A549 (cell line): ENCODE measurements around the gene GRIP2. TPM values are rescaled to one million over a fixed set of nuclear protein-coding genes. Genes with fewer than 3 reads are reported as not detected.

Experiments used
- ATAC-seq, 2 experiments: fragments of 200-7000 bp in 1 of 2; fragments of >200 bp in 1 of 2; cut with Nextera tagmentation in 1 of 2; cut with Tn5 transposase in 1 of 2; 3 replicates each; pipeline versions ENCODE4 v1.8.0 to v1.9.1; 2018 to 2020; ENCODE audit warnings: mild to moderate bottlenecking in 1 of 2, moderate library complexity in 1 of 2
- CTCF ChIA-PET: fragments of 300-600 bp; sonication (Branson Sonifier 250); formaldehyde crosslinking; extraction: SDS; loops from one replicate; lab custom pipeline; 2021; ENCODE audit warnings: antibody characterized with exemption, inconsistent platforms; lab: Yijun Ruan, JAX
- POLR2A ChIA-PET: fragments of 350-600 bp; formaldehyde crosslinking; extraction: SDS; loops from one replicate; lab custom pipeline; 2021; ENCODE audit warnings: antibody characterized with exemption, inconsistent platforms; lab: Yijun Ruan, JAX
- DNase-seq, 2 experiments: peaks; one replicate each; pipeline versions ENCODE4 v3.0.0 to v3.0.0-alpha.2; 2011 to 2016; ENCODE audit warnings: low read depth in 1 of 2, low spot score in 1 of 2
- FAIRE-seq: peaks from 2 replicates; lab custom pipeline; 2011; peaks lifted over from hg19 to GRCh38; lab: Jason Lieb, UNC
- H3K27ac ChIP-seq, 2 experiments: fragments of >200 bp; sonication (Bioruptor Twin); formaldehyde crosslinking; 3 replicates each; pipeline ENCODE4 v1.5.1; 2016 to 2017
- H3K4me1 ChIP-seq: fragments of >200 bp; sonication (Bioruptor Twin); formaldehyde crosslinking; 3 replicates; pipeline ENCODE4 v1.6.1; 2016
- H3K4me2 ChIP-seq: fragments of >200 bp; sonication (Bioruptor Twin); formaldehyde crosslinking; 3 replicates; pipeline ENCODE4 v1.6.1; 2016
- H3K4me3 ChIP-seq: fragments of >200 bp; sonication (Bioruptor Twin); formaldehyde crosslinking; 3 replicates; pipeline ENCODE4 v1.5.1; 2016
- H3K9me3 ChIP-seq: fragments of >200 bp; sonication (Bioruptor Twin); formaldehyde crosslinking; 3 replicates; pipeline ENCODE4 v1.6.1; 2016
- CBX8 ChIP-seq: fragments of 200-600 bp; sonication (generic); IDR thresholded peaks from 2 replicates; pipeline ENCODE4 v1.6.1; 2016
- CHD2 ChIP-seq: fragments of 150-350 bp; IDR thresholded peaks from 2 replicates; pipeline ENCODE4 v1.6.1; 2014; ENCODE audit warnings: low read length; ENCODE audit not compliant: partially characterized antibody
- EHMT2 ChIP-seq: fragments of 200-600 bp; sonication (generic); IDR thresholded peaks from 2 replicates; pipeline ENCODE4 v1.6.1; 2016; ENCODE audit warnings: antibody characterized with exemption, low read depth, mild to moderate bottlenecking, moderate library complexity
- EP300 ChIP-seq, 2 experiments: fragments of >200 bp; sonication (Bioruptor Twin); formaldehyde crosslinking; IDR thresholded peaks; 2 replicates in 1 of 2; 3 replicates in 1 of 2; pipeline ENCODE4 v1.6.1; 2016 to 2017
- FOSB ChIP-seq: fragments of 250-450 bp; sonication (Bioruptor Pico); IDR thresholded peaks from 2 replicates; pipeline ENCODE4 v1.5.0; 2020; ENCODE audit warnings: mild to moderate bottlenecking, moderate library complexity
- GATA3 ChIP-seq: IDR thresholded peaks from 2 replicates; pipeline ENCODE4 v1.6.1; 2012; ENCODE audit warnings: borderline replicate concordance
- HES2 ChIP-seq: fragments of >200 bp; sonication (Bioruptor Twin); formaldehyde crosslinking; IDR thresholded peaks from 2 replicates; pipeline ENCODE4 v1.6.1; 2016
- HEYL ChIP-seq: fragments of 250-450 bp; sonication (Bioruptor Pico); IDR thresholded peaks from 2 replicates; pipeline ENCODE4 v1.8.0; 2021; ENCODE audit warnings: mild to moderate bottlenecking, moderate library complexity
- HOXA7 ChIP-seq: fragments of 250-450 bp; sonication (Bioruptor Pico); IDR thresholded peaks from 2 replicates; pipeline ENCODE4 v1.5.0; 2020; ENCODE audit warnings: mild to moderate bottlenecking, moderate library complexity
- HOXB13 ChIP-seq: fragments of 250-450 bp; sonication (Bioruptor Pico); IDR thresholded peaks from 2 replicates; pipeline ENCODE4 v1.5.0; 2020; ENCODE audit warnings: low read depth, mild to moderate bottlenecking, moderate library complexity
- HOXB5 ChIP-seq: fragments of 250-450 bp; sonication (Bioruptor Pico); IDR thresholded peaks from 2 replicates; pipeline ENCODE4 v1.5.0; 2020; ENCODE audit warnings: mild to moderate bottlenecking, moderate library complexity
- JUNB ChIP-seq: fragments of >200 bp; sonication (Bioruptor Twin); formaldehyde crosslinking; IDR thresholded peaks from 2 replicates; pipeline ENCODE4 v1.6.1; 2016
- MAX ChIP-seq: IDR thresholded peaks from 2 replicates; pipeline ENCODE4 v1.6.1; 2012
- NFE2L2 ChIP-seq: fragments of 150-350 bp; conservative IDR thresholded peaks from 2 replicates; pipeline ENCODE4 v1.6.1; 2014; ENCODE audit warnings: low read length
- NR3C1 ChIP-seq: fragments of >200 bp; sonication (Bioruptor Twin); formaldehyde crosslinking; IDR thresholded peaks from 3 replicates; pipeline ENCODE4 v1.6.1; 2017
- PHF8 ChIP-seq: fragments of 200-600 bp; sonication (generic); IDR thresholded peaks from 2 replicates; pipeline ENCODE4 v1.6.1; 2016; ENCODE audit warnings: low read depth, mild to moderate bottlenecking, antibody characterized with exemption, moderate library complexity, borderline replicate concordance
- RFX5 ChIP-seq: fragments of 450-650 bp; IDR thresholded peaks from 2 replicates; pipeline ENCODE4 v1.7.1; 2014; ENCODE audit warnings: antibody characterized with exemption, mild to moderate bottlenecking, moderate library complexity
- SREBF2 ChIP-seq: fragments of 450-650 bp; IDR thresholded peaks from 2 replicates; pipeline ENCODE4 v1.6.1; 2014; ENCODE audit warnings: mild to moderate bottlenecking, moderate library complexity
- ZFP36 ChIP-seq: fragments of 450-650 bp; IDR thresholded peaks from 2 replicates; pipeline ENCODE4 v1.6.1; 2014; ENCODE audit warnings: borderline replicate concordance; ENCODE audit not compliant: partially characterized antibody
- WGBS: methylation state at CpG from one replicate; pipeline ENCODE4 v1.1.6; 2017; ENCODE audit errors: missing lambda C conversion rate; 5-methylcytosine and 5-hydroxymethylcytosine counted together
- polyA plus RNA-seq, 4 experiments: library from polyadenylated mRNA; depleted of rRNA in 3 of 4; stranded (reverse); fragments of >200 nt; fragmentation: RNase III in 1 of 4; extraction: RNeasy Plus Mini Kit Qiagen cat#74134 plus additional on column Dnase treatment in 1 of 4; gene quantifications; 2 replicates in 3 of 4; 3 replicates in 1 of 4; pipeline ENCODE4 v1.2.3, GENCODE V29; 2011 to 2017

The GRIP2 gene
- polyA plus RNA-seq, 2 of the 4 experiments (the other 2 are of a cell fraction), result 0.56 to 1.6 TPM

- ATAC-seq, result no peak
- H3K4me1 ChIP-seq, result no peaks in the 10 kb centered on the region
- POLR2A ChIA-PET, result no interaction called here
- WGBS, result 76% methylated on average over 10 of the region's 16 CpGs
- no peak for FAIRE-seq
- DNase-seq, result no peak
- H3K9me3 ChIP-seq, result peaks cover 14% of the 10 kb centered on the region
- TF ChIP-seq FOSB (no peak), CBX8 (no peak), HOXB5 (CRISPR knock-in tag) (no peak), CHD2 (no peak), HOXB13 (CRISPR knock-in tag) (no peak), HEYL (CRISPR knock-in tag) (no peak), PHF8 (no peak), HOXA7 (no peak), ZFP36 (no peak), HES2 (no peak), NFE2L2 (no peak)
- no peak overlapping the region for H3K4me3 ChIP-seq
- H3K4me2 ChIP-seq, result no peak overlapping the region
- no peak overlapping the region for H3K27ac ChIP-seq
- CTCF ChIA-PET, result interaction anchor here (1.0 to 6.0 kb wide), 6 partner anchors 14 to 245 kb away, joined by 3 to 28 read pairs (median 5); no protein-coding TSS in a partner anchor
These were observed 34.2 kb downstream of the GRIP2 start for GRCh38 chr3:14505803-14506500.

GRCh38 chr3:14505001-14505802, 34.9 kb downstream of the GRIP2 start:
- peaks cover 14% of the 10 kb centered on the region for H3K9me3 ChIP-seq
- H3K27ac ChIP-seq, result no peak overlapping the region
- no peaks in the 10 kb centered on the region for H3K4me1 ChIP-seq
- CTCF ChIA-PET, result interaction anchor here (0.6 to 6.0 kb wide), 7 partner anchors 15 to 244 kb away, joined by 3 to 28 read pairs (median 5); no protein-coding TSS in a partner anchor
- POLR2A ChIA-PET, result no interaction called here
- ATAC-seq (0 out of 6 replicates have a peak, but pooled peaks of 1 of the 2 experiments have one; percentile 9), FAIRE-seq (no peak), DNase-seq (no peak)
- TF ChIP-seq EHMT2 (no peak), RFX5 (no peak), GATA3 (no peak), EP300 (IDR thresholded peaks at IDR 0.05) (no peak), HOXB5 (CRISPR knock-in tag) (no peak)
- no peak overlapping the region for H3K4me3 ChIP-seq
- WGBS, result 54% methylated on average over 13 of the region's 22 CpGs
- no peak overlapping the region for H3K4me2 ChIP-seq

GRCh38 chr3:14503706-14504065, 36.5 kb downstream of the GRIP2 start:
- FAIRE-seq, result no peak
- no peak for DNase-seq
- WGBS, result 76% methylated on average over 11 of the region's 20 CpGs
- Histone ChIP-seq H3K9me3 (peaks cover 14% of the 10 kb centered on the region), H3K4me3 (no peak overlapping the region), H3K27ac (no peak overlapping the region), H3K4me2 (no peak overlapping the region), H3K4me1 (no peaks in the 10 kb centered on the region)
- POLR2A ChIA-PET, result no interaction called here
- CTCF ChIA-PET, result no interaction called here
- no peak for ATAC-seq
- TF ChIP-seq SREBF2 (no peak), RFX5 (no peak)

GRCh38 chr3:14503033-14503705, 37.0 kb downstream of the GRIP2 start:
- no peak overlapping the region for H3K27ac ChIP-seq
- CTCF ChIA-PET, result interaction anchor here (0.7 to 0.8 kb wide), 3 partner anchors 9 to 98 kb away, joined by 3 read pairs; no protein-coding TSS in a partner anchor
- no peak for DNase-seq
- TF ChIP-seq SREBF2 (no peak), JUNB (no peak), NR3C1 (no peak), MAX (no peak)
- POLR2A ChIA-PET, result no interaction called here
- peaks cover 14% of the 10 kb centered on the region for H3K9me3 ChIP-seq
- ATAC-seq, result no peak
- no peak overlapping the region for H3K4me2 ChIP-seq
- no peak overlapping the region for H3K4me3 ChIP-seq
- no peak for FAIRE-seq
- no peaks in the 10 kb centered on the region for H3K4me1 ChIP-seq
- 83% methylated on average over 7 of the region's 12 CpGs for WGBS
